RWPE1 (cell line): ENCODE data around the gene ALPK3.
"Not testable (repeated sequence)": the region's sequence is repeated elsewhere in the genome, so short reads cannot be mapped to it uniquely, and the experiment has no call there.

Experiments
- CTCF ChIA-PET: fragments of 350-600 bp; sonication (Branson Sonifier 250); formaldehyde crosslinking; extraction: SDS; loops from one replicate; lab custom pipeline; 2021; lab: Yijun Ruan, JAX
- POLR2A ChIA-PET: fragments of 400-600 bp; formaldehyde crosslinking; extraction: SDS; loops from one replicate; lab custom pipeline; 2020; ENCODE audit warnings: antibody characterized with exemption; ENCODE audit not compliant: low non-redundant PET; lab: Yijun Ruan, JAX
- DNase-seq: peaks from one replicate; pipeline ENCODE4 v3.0.0; 2012; ENCODE audit warnings: low spot score
- H3K27ac ChIP-seq: fragments of 450-650 bp; 2 replicates; pipeline ENCODE4 v1.5.1; 2017
- TF ChIP-seq, protein P1 (sequence below): fragments of 450-650 bp; conservative IDR thresholded peaks from 2 replicates; pipeline ENCODE4 v1.5.1; 2017; ENCODE audit warnings: low read depth, mild to moderate bottlenecking

ALPK3 gene

GRCh38 chr15:84840741-84841429 lies 23.7 kb downstream of the ALPK3 start:
- POLR2A ChIA-PET = no interaction called here
- no peak for DNase-seq
- TF ChIP-seq, protein P1, sequence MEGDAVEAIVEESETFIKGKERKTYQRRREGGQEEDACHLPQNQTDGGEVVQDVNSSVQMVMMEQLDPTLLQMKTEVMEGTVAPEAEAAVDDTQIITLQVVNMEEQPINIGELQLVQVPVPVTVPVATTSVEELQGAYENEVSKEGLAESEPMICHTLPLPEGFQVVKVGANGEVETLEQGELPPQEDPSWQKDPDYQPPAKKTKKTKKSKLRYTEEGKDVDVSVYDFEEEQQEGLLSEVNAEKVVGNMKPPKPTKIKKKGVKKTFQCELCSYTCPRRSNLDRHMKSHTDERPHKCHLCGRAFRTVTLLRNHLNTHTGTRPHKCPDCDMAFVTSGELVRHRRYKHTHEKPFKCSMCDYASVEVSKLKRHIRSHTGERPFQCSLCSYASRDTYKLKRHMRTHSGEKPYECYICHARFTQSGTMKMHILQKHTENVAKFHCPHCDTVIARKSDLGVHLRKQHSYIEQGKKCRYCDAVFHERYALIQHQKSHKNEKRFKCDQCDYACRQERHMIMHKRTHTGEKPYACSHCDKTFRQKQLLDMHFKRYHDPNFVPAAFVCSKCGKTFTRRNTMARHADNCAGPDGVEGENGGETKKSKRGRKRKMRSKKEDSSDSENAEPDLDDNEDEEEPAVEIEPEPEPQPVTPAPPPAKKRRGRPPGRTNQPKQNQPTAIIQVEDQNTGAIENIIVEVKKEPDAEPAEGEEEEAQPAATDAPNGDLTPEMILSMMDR = no peak
- no peak overlapping the region for H3K27ac ChIP-seq
- CTCF ChIA-PET = interaction anchor here (0.6 kb wide), 1 partner anchor 14 kb away, joined by 3 read pairs; no protein-coding TSS in a partner anchor

DNA sequence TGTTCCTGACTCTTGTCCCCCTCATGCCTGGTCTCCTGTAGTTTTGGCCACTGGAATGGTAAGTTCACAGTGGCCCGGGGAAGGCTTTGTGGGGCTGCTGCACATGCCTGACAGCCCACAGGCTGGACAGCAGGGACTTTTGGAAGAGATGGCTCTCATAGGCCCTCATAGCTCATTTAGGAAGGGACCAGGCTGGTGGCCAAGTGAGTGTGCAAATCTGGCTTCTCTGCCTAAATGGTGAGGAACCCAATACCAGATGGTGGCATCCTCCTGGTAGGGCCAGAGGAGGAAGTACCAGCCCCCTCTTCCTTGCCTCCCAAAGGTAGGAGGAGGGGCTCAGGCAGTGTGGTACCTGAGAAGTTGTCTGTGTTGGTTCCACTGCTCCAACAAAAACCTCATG lies 25.6 kb downstream of the ALPK3 start:
- ChIA-PET POLR2A (no interaction called here), CTCF (no interaction called here)
- H3K27ac ChIP-seq = no peak overlapping the region
- DNase-seq = no peak
- TF ChIP-seq, protein P1 = no peak

GRCh38 chr15:84844964-84845363 lies 27.8 kb downstream of the ALPK3 start:
- no peak overlapping the region for H3K27ac ChIP-seq
- POLR2A ChIA-PET = no interaction called here
- TF ChIP-seq, protein P1 = no peak
- CTCF ChIA-PET = interaction anchor here (0.6 to 0.8 kb wide), 3 partner anchors 10 to 257 kb away, joined by 3 to 8 read pairs (median 3); no protein-coding TSS in a partner anchor
- no peak for DNase-seq

GRCh38 chr15:84845631-84846030 lies 28.5 kb downstream of the ALPK3 start:
- POLR2A ChIA-PET, H3K27ac ChIP-seq: not testable (repeated sequence)
- DNase-seq = peak; percentile 41
- TF ChIP-seq, protein P1 = peak; percentile 73
- CTCF ChIA-PET = interaction anchor here (0.7 kb wide), 1 partner anchor 11 kb away, joined by 3 read pairs; no protein-coding TSS in a partner anchor

GRCh38 chr15:84846269-84846668 lies 29.1 kb downstream of the ALPK3 start:
- TF ChIP-seq, protein P1 = no peak
- CTCF ChIA-PET = interaction anchor here (1.3 kb wide), 1 partner anchor 82 kb away, joined by 3 read pairs; no protein-coding TSS in a partner anchor
- H3K27ac ChIP-seq = no peak overlapping the region
- POLR2A ChIA-PET = no interaction called here
- DNase-seq = no peak

DNA sequence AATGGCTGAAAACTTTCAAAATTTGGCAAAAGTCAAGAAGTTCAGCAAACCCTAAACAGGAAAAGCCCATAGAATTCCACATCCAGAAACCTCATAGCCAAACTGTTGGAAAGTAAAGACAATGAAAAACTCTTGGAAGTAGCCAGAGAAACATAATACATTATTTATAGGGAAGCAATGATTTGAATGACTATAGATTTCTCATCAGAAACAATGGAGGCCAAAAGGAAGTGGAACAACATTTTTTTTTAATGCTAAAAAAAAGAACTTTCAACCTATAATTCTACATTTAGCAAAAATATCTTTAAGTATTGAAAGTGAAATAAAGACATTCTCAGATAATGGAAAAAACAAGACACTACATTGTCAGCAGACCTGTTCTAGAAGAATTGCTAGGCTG lies 30.2 kb downstream of the ALPK3 start:
- CTCF ChIA-PET = interaction anchor here (1.3 kb wide), 1 partner anchor 81 kb away, joined by 3 read pairs; no protein-coding TSS in a partner anchor
- H3K27ac ChIP-seq = no peak overlapping the region
- DNase-seq = no peak
- TF ChIP-seq, protein P1 = no peak
- POLR2A ChIA-PET = no interaction called here
